NT2/D1 (cell line): ENCODE data around the gene SLC22A5.

ENCODE experiments used
- DNase-seq: peaks from one replicate; pipeline ENCODE4 v3.0.0-alpha.2; 2011; ENCODE audit warnings: low read depth, low spot score
- H3K27me3 ChIP-seq: 2 replicates; pipeline ENCODE4 v1.6.0; 2011; ENCODE audit warnings: mild to moderate bottlenecking; ENCODE audit not compliant: insufficient read length, insufficient read depth
- H3K36me3 ChIP-seq: 2 replicates; pipeline ENCODE4 v1.6.1; 2011; ENCODE audit warnings: mild to moderate bottlenecking, low read length, mixed read lengths; ENCODE audit not compliant: insufficient read depth, insufficient read length
- H3K4me1 ChIP-seq: 2 replicates; pipeline ENCODE4 v1.5.1; 2011; ENCODE audit not compliant: insufficient read depth, insufficient read length
- H3K4me3 ChIP-seq: 2 replicates; pipeline ENCODE4 v1.5.1; 2011; ENCODE audit warnings: low read depth; ENCODE audit not compliant: insufficient read length
- H3K9ac ChIP-seq: 2 replicates; pipeline ENCODE4 v1.6.0; 2011; ENCODE audit warnings: low read depth; ENCODE audit not compliant: insufficient read length
- H3K9me3 ChIP-seq: 2 replicates; pipeline ENCODE4 v1.5.1; 2011; ENCODE audit warnings: mild to moderate bottlenecking, low read length; ENCODE audit not compliant: insufficient read depth
- SUZ12 ChIP-seq: IDR thresholded peaks from 2 replicates; pipeline ENCODE4 v1.6.1; 2011; ENCODE audit not compliant: insufficient read length, insufficient read depth; ENCODE audit errors: extremely low read depth
- YY1 ChIP-seq: IDR thresholded peaks from 2 replicates; pipeline ENCODE4 v1.6.1; 2011; ENCODE audit not compliant: insufficient read length, insufficient read depth
- ZNF274 ChIP-seq: IDR thresholded peaks from 2 replicates; pipeline ENCODE4 v1.6.1; 2011; ENCODE audit warnings: mild to moderate bottlenecking, low read depth, low read length

Gene SLC22A5

DNA sequence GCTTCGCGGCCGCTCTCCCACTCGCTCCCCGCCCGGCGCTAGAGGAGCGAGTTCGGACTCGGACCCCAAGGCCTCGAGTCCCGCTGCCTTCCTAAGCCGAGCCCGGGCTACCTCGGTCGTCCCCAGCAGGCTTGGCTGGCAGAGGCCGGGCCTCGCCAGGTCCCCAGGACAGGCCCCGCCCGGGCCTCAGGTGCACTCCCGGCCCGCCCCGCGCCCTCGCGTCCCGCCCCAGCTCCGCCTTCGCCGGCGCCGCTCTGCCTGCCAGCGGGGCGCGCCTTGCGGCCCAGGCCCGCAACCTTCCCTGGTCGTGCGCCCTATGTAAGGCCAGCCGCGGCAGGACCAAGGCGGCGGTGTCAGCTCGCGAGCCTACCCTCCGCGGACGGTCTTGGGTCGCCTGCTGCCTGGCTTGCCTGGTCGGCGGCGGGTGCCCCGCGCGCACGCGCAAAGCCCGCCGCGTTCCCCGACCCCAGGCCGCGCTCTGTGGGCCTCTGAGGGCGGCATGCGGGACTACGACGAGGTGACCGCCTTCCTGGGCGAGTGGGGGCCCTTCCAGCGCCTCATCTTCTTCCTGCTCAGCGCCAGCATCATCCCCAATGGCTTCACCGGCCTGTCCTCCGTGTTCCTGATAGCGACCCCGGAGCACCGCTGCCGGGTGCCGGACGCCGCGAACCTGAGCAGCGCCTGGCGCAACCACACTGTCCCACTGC is at the start of gene SLC22A5:
Gene SLC22A5 (plus strand): TSS at position 237 of the 707 bp plus-strand sequence. CDS start 263 bp downstream, at position 500.
- no peak for DNase-seq
- Histone ChIP-seq H3K9ac (peak within 1 kb of the TSS; percentile 74), H3K36me3 (no peaks in the 10 kb centered on the region), H3K9me3 (no peaks in the 10 kb centered on the region), H3K27me3 (peaks cover 22% of the 10 kb centered on the region), H3K4me1 (peaks cover 2% of the 10 kb centered on the region), H3K4me3 (peak within 1 kb of the TSS; percentile 57)
- TF ChIP-seq YY1 (no peak), ZNF274 (no peak), SUZ12 (no peak)

DNA sequence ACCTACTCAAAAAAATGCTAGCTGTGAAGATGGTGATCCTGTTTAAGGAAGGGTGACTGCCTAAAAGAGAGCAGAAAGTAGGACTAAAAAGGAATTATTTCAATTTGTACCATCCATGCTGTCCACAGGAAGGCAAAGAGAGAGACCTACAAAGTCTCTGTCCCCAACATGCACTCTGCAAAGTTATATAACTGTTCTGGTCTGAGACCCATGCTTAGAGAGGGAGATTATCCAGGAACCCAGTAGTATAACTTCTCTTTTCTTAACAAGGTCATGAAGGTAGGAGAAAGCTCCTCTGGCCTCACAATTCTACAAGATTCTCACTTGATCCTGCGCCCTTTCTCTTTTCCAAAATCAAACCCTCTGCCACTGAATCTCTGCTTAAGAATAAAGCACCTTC is 49.5 kb upstream of the SLC22A5 start:
- Histone ChIP-seq H3K36me3 (no peaks in the 10 kb centered on the region), H3K9me3 (no peaks in the 10 kb centered on the region), H3K4me3 (no peak overlapping the region), H3K27me3 (no peaks in the 10 kb centered on the region), H3K4me1 (peaks cover 2% of the 10 kb centered on the region), H3K9ac (no peak overlapping the region)
- no peak for DNase-seq
- TF ChIP-seq YY1 = no peak
- no peak for TF ChIP-seq ZNF274
- TF ChIP-seq SUZ12 = no peak

DNA sequence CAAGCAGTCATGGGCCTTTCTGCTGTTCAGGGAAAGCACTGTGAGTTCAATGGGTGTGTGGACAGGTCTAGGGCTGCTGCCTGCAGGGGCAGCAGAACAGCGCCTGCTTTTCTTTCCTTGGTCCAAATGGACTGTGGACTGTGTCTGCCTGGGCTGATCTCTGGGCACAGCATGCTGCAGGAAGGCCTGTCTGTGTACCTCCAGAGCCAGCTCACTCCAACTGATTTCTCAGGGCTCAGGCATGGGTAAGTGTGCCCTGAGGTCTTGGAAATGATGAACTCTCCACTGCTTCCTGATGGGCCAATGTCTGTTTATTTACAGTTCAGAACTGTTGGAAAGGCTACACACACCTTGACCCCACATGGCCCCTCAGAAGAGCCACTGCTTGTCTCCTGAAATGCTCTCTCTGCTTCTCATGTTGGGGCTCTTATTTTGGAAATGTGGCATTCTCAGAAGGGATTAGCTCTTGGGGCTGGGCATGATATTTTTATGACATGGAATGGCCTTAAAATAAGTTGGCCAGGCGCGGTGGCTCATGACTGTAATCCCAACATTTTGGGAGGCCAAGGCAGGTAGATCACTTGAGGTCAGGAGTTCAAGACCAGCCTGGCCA is 48.3 kb upstream of the SLC22A5 start:
- H3K9ac ChIP-seq = no peak overlapping the region
- H3K9me3 ChIP-seq = no peaks in the 10 kb centered on the region
- TF ChIP-seq ZNF274 (no peak), SUZ12 (no peak), YY1 (no peak)
- no peak for DNase-seq
- no peaks in the 10 kb centered on the region for H3K36me3 ChIP-seq
- H3K27me3 ChIP-seq = no peaks in the 10 kb centered on the region
- peaks cover 2% of the 10 kb centered on the region for H3K4me1 ChIP-seq
- H3K4me3 ChIP-seq = no peak overlapping the region

DNA sequence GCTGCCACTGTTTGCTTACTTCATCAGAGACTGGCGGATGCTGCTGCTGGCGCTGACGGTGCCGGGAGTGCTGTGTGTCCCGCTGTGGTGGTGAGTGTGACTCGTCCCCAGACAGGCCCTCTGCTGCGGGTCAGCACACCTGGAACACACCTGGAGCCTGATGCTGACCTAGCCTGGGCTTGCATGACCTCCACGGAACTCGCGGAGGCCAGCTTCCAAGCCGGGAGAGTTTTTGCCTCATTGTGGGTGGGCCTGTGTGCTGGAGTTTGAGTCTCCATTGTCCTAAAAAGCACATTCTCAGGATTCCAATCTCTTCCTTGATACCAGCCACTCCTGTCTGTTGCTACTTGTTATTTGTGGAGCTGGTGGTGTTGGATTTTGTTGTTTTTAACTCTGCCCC is 47.2 kb upstream of the SLC22A5 start:
- peaks cover 2% of the 10 kb centered on the region for H3K4me1 ChIP-seq
- H3K9me3 ChIP-seq = no peaks in the 10 kb centered on the region
- H3K36me3 ChIP-seq = no peaks in the 10 kb centered on the region
- TF ChIP-seq ZNF274 = no peak
- TF ChIP-seq SUZ12 = no peak
- no peak for TF ChIP-seq YY1
- H3K27me3 ChIP-seq = no peaks in the 10 kb centered on the region
- DNase-seq = peak; percentile 13
- H3K4me3 ChIP-seq = no peak overlapping the region
- no peak overlapping the region for H3K9ac ChIP-seq

- Histone ChIP-seq H3K9me3 (no peaks in the 10 kb centered on the region), H3K4me1 (peaks cover 2% of the 10 kb centered on the region), H3K4me3 (no peak overlapping the region), H3K36me3 (no peaks in the 10 kb centered on the region), H3K27me3 (no peaks in the 10 kb centered on the region), H3K9ac (no peak overlapping the region)
- no peak for TF ChIP-seq SUZ12
- no peak for TF ChIP-seq ZNF274
- TF ChIP-seq YY1 = no peak
- no peak for DNase-seq
These were observed 46.3 kb upstream of the SLC22A5 start for GRCh38 chr5:132323202-132323601.

DNA sequence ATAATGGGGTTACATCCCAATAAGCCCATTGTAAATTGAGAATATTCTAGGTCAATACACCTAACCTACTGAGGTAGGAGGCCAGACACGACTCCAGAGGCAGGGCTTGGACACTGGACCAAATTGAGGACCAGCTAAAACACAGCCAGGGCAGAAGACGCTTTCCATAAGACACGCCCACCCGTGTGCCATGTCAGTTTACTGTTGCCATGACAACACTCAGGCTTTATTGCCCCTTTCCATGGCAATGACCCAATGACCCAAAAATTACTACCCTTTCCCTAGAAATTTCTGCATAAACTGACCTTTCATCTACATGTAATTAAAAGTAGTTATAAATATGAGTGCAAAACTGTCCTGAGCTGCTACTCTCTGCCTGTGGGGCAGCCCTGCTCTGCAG is 43.8 kb upstream of the SLC22A5 start:
- no peaks in the 10 kb centered on the region for H3K27me3 ChIP-seq
- no peaks in the 10 kb centered on the region for H3K9me3 ChIP-seq
- no peak for DNase-seq
- H3K9ac ChIP-seq = no peak overlapping the region
- no peak overlapping the region for H3K4me3 ChIP-seq
- peaks cover 2% of the 10 kb centered on the region for H3K4me1 ChIP-seq
- TF ChIP-seq SUZ12 (no peak), YY1 (no peak), ZNF274 (no peak)
- H3K36me3 ChIP-seq = no peaks in the 10 kb centered on the region

GRCh38 chr5:132327252-132327955 is 42.1 kb upstream of the SLC22A5 start:
- Histone ChIP-seq H3K36me3 (no peaks in the 10 kb centered on the region), H3K9ac (no peak overlapping the region), H3K9me3 (no peaks in the 10 kb centered on the region), H3K4me1 (peaks cover 2% of the 10 kb centered on the region), H3K4me3 (no peak overlapping the region), H3K27me3 (no peaks in the 10 kb centered on the region)
- no peak for DNase-seq
- TF ChIP-seq ZNF274 (no peak), SUZ12 (no peak), YY1 (no peak)
